GM18861 (cell line): ENCODE measurements around the gene COX11.
A peak's percentile ranks its signal among the peaks of the same experiment; 100 is the strongest.

Experiments
- ATAC-seq: cut with Tn5 transposase; IDR thresholded peaks from one replicate; pipeline ENCODE4 v1.9.1; 2021; ENCODE audit not compliant: unreplicated experiment

The COX11 gene

GRCh38 chr17:54968988-54969332, 506 bp upstream of the COX11 start:
- ATAC-seq: peak; percentile 9

- peak; percentile 27 for ATAC-seq
Observed at GRCh38 chr17:54967621-54968261, 713 bp downstream of the COX11 start.

- ATAC-seq: no peak
Observed at GRCh38 chr17:54956791-54957190, 11.7 kb downstream of the COX11 start.

- ATAC-seq: no peak
Observed at GRCh38 chr17:54951286-54951685, 17.2 kb downstream of the COX11 start.

- no peak for ATAC-seq
Observed at GRCh38 chr17:54950116-54950515, 18.3 kb downstream of the COX11 start.

- no peak for ATAC-seq
Observed at GRCh38 chr17:54948380-54948779, 20.1 kb downstream of the COX11 start.

GRCh38 chr17:54947396-54947795, 21.1 kb downstream of the COX11 start:
- ATAC-seq: no peak

- no peak for ATAC-seq
Observed at GRCh38 chr17:54945671-54946070, 22.8 kb downstream of the COX11 start.

- no peak for ATAC-seq
Observed at GRCh38 chr17:54945231-54945630, 23.2 kb downstream of the COX11 start.

GRCh38 chr17:54944796-54945195, 23.7 kb downstream of the COX11 start:
- no peak for ATAC-seq

GRCh38 chr17:54941285-54941684, 27.2 kb downstream of the COX11 start:
- no peak for ATAC-seq

- ATAC-seq: no peak
Observed at GRCh38 chr17:54937426-54937825, 31.0 kb downstream of the COX11 start.

- ATAC-seq: no peak
Observed at GRCh38 chr17:54937018-54937417, 31.4 kb downstream of the COX11 start.

GRCh38 chr17:54935471-54935870, 33.0 kb downstream of the COX11 start:
- no peak for ATAC-seq

GRCh38 chr17:54933921-54934320, 34.5 kb downstream of the COX11 start:
- ATAC-seq: no peak

GRCh38 chr17:54932711-54933110, 35.7 kb downstream of the COX11 start:
- ATAC-seq: no peak

- no peak for ATAC-seq
Observed at GRCh38 chr17:54927525-54927924, 40.9 kb downstream of the COX11 start.

- no peak for ATAC-seq
Observed at GRCh38 chr17:54924405-54924804, 44.0 kb downstream of the COX11 start.

GRCh38 chr17:54920819-54921218, 47.6 kb downstream of the COX11 start:
- ATAC-seq: no peak

GRCh38 chr17:54919425-54919824, 49.0 kb downstream of the COX11 start:
- ATAC-seq: no peak

GRCh38 chr17:54916721-54917120, 51.7 kb downstream of the COX11 start:
- no peak for ATAC-seq
